H1 (cell line): ENCODE data around the gene TUBD1. TPM values are rescaled to one million over a fixed set of nuclear protein-coding genes. Genes with fewer than 3 reads are reported as not detected.
A peak's percentile ranks its signal among the peaks of the same experiment; 100 is the strongest.

Experiments used
- CTCF ChIA-PET: fragments of 300-600 bp; sonication (Branson Sonifier 250); formaldehyde crosslinking; loops from one replicate; lab custom pipeline; 2021; ENCODE audit not compliant: partially characterized antibody; lab: Charles Lee
- POLR2A ChIA-PET: fragments of 300-600 bp; sonication (Branson Sonifier 250); formaldehyde crosslinking; loops from one replicate; lab custom pipeline; 2021; ENCODE audit warnings: inconsistent platforms; ENCODE audit not compliant: partially characterized antibody; lab: Charles Lee
- DNase-seq, 2 experiments: peaks; one replicate each; pipeline versions ENCODE4 v3.0.0 to v3.0.0-alpha.2; 2010 to 2022; ENCODE audit warnings: low spot score in 2 of 2, low read depth in 1 of 2, mixed read lengths in 1 of 2
- FAIRE-seq: peaks from 2 replicates; lab custom pipeline; 2011; peaks lifted over from hg19 to GRCh38; lab: Jason Lieb, UNC
- H2AFZ ChIP-seq: 2 replicates; pipeline ENCODE4 v1.8.1; 2012; ENCODE audit warnings: low read length, inconsistent platforms
- H2AK5ac ChIP-seq: 2 replicates; pipeline ENCODE4 v1.6.1; 2013; ENCODE audit warnings: low read depth, low read length
- H2BK120ac ChIP-seq: replicated peaks from 2 replicates; pipeline ENCODE3; 2013; ENCODE audit warnings: low read depth, low read length, inconsistent platforms
- H2BK12ac ChIP-seq: 2 replicates; pipeline ENCODE4 v1.6.1; 2013; ENCODE audit warnings: low read depth, low read length
- H2BK15ac ChIP-seq: 2 replicates; pipeline ENCODE4 v1.6.1; 2013; ENCODE audit warnings: low read length
- H2BK20ac ChIP-seq: 2 replicates; pipeline ENCODE4 v1.6.1; 2013; ENCODE audit warnings: low read length
- H2BK5ac ChIP-seq: 2 replicates; pipeline ENCODE4 v1.6.1; 2013; ENCODE audit warnings: low read depth, low read length
- H3K14ac ChIP-seq: 2 replicates; pipeline ENCODE4 v1.6.1; 2013; ENCODE audit warnings: inconsistent platforms; ENCODE audit not compliant: insufficient read length
- H3K18ac ChIP-seq: 2 replicates; pipeline ENCODE4 v1.6.1; 2013; ENCODE audit warnings: low read length; ENCODE audit errors: extremely low read depth
- H3K23ac ChIP-seq: 2 replicates; pipeline ENCODE4 v1.6.1; 2013; ENCODE audit warnings: inconsistent platforms; ENCODE audit not compliant: insufficient read length
- H3K23me2 ChIP-seq: 2 replicates; pipeline ENCODE4 v1.6.1; 2013; ENCODE audit warnings: low read depth, low read length
- H3K27ac ChIP-seq: 2 replicates; pipeline ENCODE4 v1.6.1; 2011; ENCODE audit warnings: low read depth, low read length, inconsistent platforms
- H3K27me3 ChIP-seq, 4 experiments: replicated peaks in 1 of 4; 1 replicate in 1 of 4; 2 replicates in 3 of 4; pipeline versions ENCODE4 v1.6.1 to v1.8.1; 2011 to 2013; ENCODE audit warnings: low read length in 3 of 4, mild to moderate bottlenecking in 3 of 4, inconsistent platforms in 2 of 4, mixed read lengths in 2 of 4, moderate library complexity in 1 of 4; ENCODE audit not compliant: control insufficient read depth in 3 of 4, insufficient read depth in 3 of 4; ENCODE audit errors: extremely low read depth in 1 of 4
- H3K36me3 ChIP-seq, 4 experiments: 2 replicates each; pipeline versions ENCODE4 v1.6.1 to v1.8.1; 2011 to 2013; ENCODE audit warnings: mild to moderate bottlenecking in 4 of 4, low read length in 3 of 4, moderate library complexity in 2 of 4, control low read depth in 1 of 4, inconsistent platforms in 1 of 4; ENCODE audit not compliant: insufficient read depth in 4 of 4, control insufficient read depth in 2 of 4
- H3K4ac ChIP-seq: replicated peaks from 2 replicates; pipeline ENCODE3; 2013; ENCODE audit warnings: low read length, low read depth, mixed read lengths, inconsistent platforms; ENCODE audit not compliant: insufficient read length
- H3K4me1 ChIP-seq, 4 experiments: replicated peaks in 1 of 4; 1 replicate in 1 of 4; 2 replicates in 3 of 4; pipeline versions ENCODE4 v1.6.1 to v1.8.1; 2011 to 2013; ENCODE audit warnings: low read length in 3 of 4, inconsistent platforms in 2 of 4, mixed read lengths in 1 of 4; ENCODE audit not compliant: insufficient read depth in 4 of 4, control insufficient read depth in 3 of 4
- H3K4me2 ChIP-seq, 2 experiments: 2 replicates each; pipeline versions ENCODE4 v1.6.1 to v1.8.1; 2011 to 2013; ENCODE audit warnings: low read depth in 2 of 2, low read length in 2 of 2, control low read depth in 1 of 2, inconsistent platforms in 1 of 2, mild to moderate bottlenecking in 1 of 2; ENCODE audit not compliant: insufficient read depth in 1 of 2
- H3K4me3 ChIP-seq, 4 experiments: fragments of 200-600, 300-600 bp in 1 of 4; sonication (generic), shearing (Covaris generic), sonication (Bioruptor Twin) in 1 of 4; 2 replicates each; pipeline versions ENCODE4 v1.5.1 to v1.8.1; 2011 to 2016; ENCODE audit warnings: low read length in 4 of 4, low read depth in 3 of 4, control low read depth in 2 of 4, inconsistent platforms in 2 of 4, mild to moderate bottlenecking in 2 of 4, mixed read lengths in 1 of 4, moderate library complexity in 1 of 4; ENCODE audit not compliant: insufficient read depth in 2 of 4; ENCODE audit errors: extremely low read depth in 1 of 4
- H3K56ac ChIP-seq: replicated peaks from 2 replicates; pipeline ENCODE3; 2013; ENCODE audit warnings: low read depth, mild to moderate bottlenecking, mixed read lengths, low read length, inconsistent platforms; ENCODE audit not compliant: insufficient read length
- H3K79me1 ChIP-seq: 2 replicates; pipeline ENCODE4 v1.6.1; 2013; ENCODE audit warnings: low read depth, low read length, control low read depth
- H3K79me2 ChIP-seq, 2 experiments: 2 replicates each; pipeline versions ENCODE4 v1.6.1 to v1.8.1; 2012 to 2013; ENCODE audit warnings: low read length in 2 of 2, mild to moderate bottlenecking in 2 of 2, inconsistent platforms in 1 of 2; ENCODE audit not compliant: insufficient read depth in 2 of 2, control insufficient read depth in 1 of 2
- H3K9ac ChIP-seq, 4 experiments: replicated peaks in 1 of 4; 1 replicate in 1 of 4; 2 replicates in 3 of 4; pipeline versions ENCODE4 v1.6.1 to v1.8.1; 2011 to 2013; ENCODE audit warnings: low read depth in 3 of 4, low read length in 3 of 4, control low read depth in 2 of 4, mild to moderate bottlenecking in 2 of 4, moderate library complexity in 2 of 4, inconsistent platforms in 1 of 4; ENCODE audit errors: extremely low read depth in 1 of 4
- H3K9me3 ChIP-seq, 2 experiments: 2 replicates each; pipeline versions ENCODE4 v1.6.1 to v1.8.1; 2012 to 2013; ENCODE audit warnings: mild to moderate bottlenecking in 2 of 2, moderate library complexity in 2 of 2, control low read depth in 1 of 2, inconsistent platforms in 1 of 2, low read depth in 1 of 2, low read length in 1 of 2, mixed read lengths in 1 of 2; ENCODE audit not compliant: insufficient read depth in 2 of 2
- H4K20me1 ChIP-seq, 2 experiments: replicated peaks in 1 of 2; 2 replicates each; pipeline versions ENCODE3 to v1.8.1; 2011 to 2013; ENCODE audit warnings: inconsistent platforms in 2 of 2, low read length in 2 of 2, mild to moderate bottlenecking in 1 of 2; ENCODE audit not compliant: insufficient read depth in 2 of 2, control insufficient read depth in 1 of 2
- H4K5ac ChIP-seq: 2 replicates; pipeline ENCODE4 v1.6.1; 2013; ENCODE audit warnings: low read length, low read depth, mixed read lengths, inconsistent platforms; ENCODE audit not compliant: insufficient read length
- H4K8ac ChIP-seq: 2 replicates; pipeline ENCODE4 v1.8.0; 2013; ENCODE audit warnings: mild to moderate bottlenecking, moderate library complexity, low read length, inconsistent platforms; ENCODE audit not compliant: insufficient read depth; ENCODE audit errors: extremely low read depth
- H4K91ac ChIP-seq: replicated peaks from 2 replicates; pipeline ENCODE3; 2013; ENCODE audit warnings: low read length, mixed read lengths, inconsistent platforms; ENCODE audit not compliant: insufficient read length
- ATF3 ChIP-seq: IDR thresholded peaks from 2 replicates; pipeline ENCODE4 v1.6.1; 2011; ENCODE audit warnings: low read depth, mild to moderate bottlenecking, low read length; ENCODE audit not compliant: insufficient read depth
- BRCA1 ChIP-seq: IDR thresholded peaks from 2 replicates; pipeline ENCODE4 v1.6.1; 2012; ENCODE audit warnings: low read depth, low read length, improper control_type of control experiment
- CHD1 ChIP-seq: IDR thresholded peaks from 2 replicates; pipeline ENCODE4 v1.6.1; 2012; ENCODE audit warnings: low read depth, low read length, improper control_type of control experiment
- CHD2 ChIP-seq: IDR thresholded peaks from 2 replicates; pipeline ENCODE4 v1.6.1; 2012; ENCODE audit warnings: low read length, improper control_type of control experiment
- GTF2F1 ChIP-seq: IDR thresholded peaks from 2 replicates; pipeline ENCODE4 v1.6.1; 2012; ENCODE audit warnings: low read depth, low read length, improper control_type of control experiment, borderline replicate concordance
- PHF8 ChIP-seq: fragments of 200-600 bp; sonication (generic); conservative IDR thresholded peaks from 2 replicates; pipeline ENCODE4 v1.7.1; 2012; ENCODE audit warnings: low read depth, mild to moderate bottlenecking, inconsistent platforms, low read length, moderate library complexity
- RFX5 ChIP-seq: IDR thresholded peaks from 2 replicates; pipeline ENCODE4 v1.6.1; 2011; ENCODE audit warnings: low read depth, low read length, improper control_type of control experiment, borderline replicate concordance
- RNF2 ChIP-seq: fragments of 200-900, 300-1000 bp; sonication (generic); IDR thresholded peaks from 2 replicates; pipeline ENCODE4 v1.7.1; 2016; ENCODE audit warnings: borderline replicate concordance, low read depth, mild to moderate bottlenecking, antibody characterized with exemption, low read length; ENCODE audit not compliant: poor library complexity, severe bottlenecking; ENCODE audit errors: missing control alignments
- SIX5 ChIP-seq: IDR thresholded peaks from 2 replicates; pipeline ENCODE4 v1.6.1; 2011; ENCODE audit warnings: mild to moderate bottlenecking, low read depth, low read length
- TBP ChIP-seq: IDR thresholded peaks from 2 replicates; pipeline ENCODE4 v1.6.1; 2011; ENCODE audit warnings: low read depth, low read length, improper control_type of control experiment
- ZNF274 ChIP-seq: IDR thresholded peaks from 2 replicates; pipeline ENCODE4 v1.7.0; 2012; ENCODE audit warnings: low read length, borderline replicate concordance; ENCODE audit errors: extremely low read depth
- whole genome bisulfite sequencing, 2 experiments: shearing (Covaris generic) in 1 of 2; methylation state at CpG; one replicate each; pipeline versions ENCODE4 v1.1.6 to v1.1.7; 2013 to 2015; ENCODE audit warnings: low lambda C conversion rate in 2 of 2, mixed read lengths in 2 of 2, inconsistent platforms in 1 of 2, low coverage in 1 of 2, missing lambda C conversion rate in 1 of 2; ENCODE audit not compliant: insufficient replicate concordance in 2 of 2, insufficient coverage in 1 of 2, insufficient read length in 1 of 2; ENCODE audit errors: extremely low coverage in 1 of 2, missing lambda C conversion rate in 1 of 2; 5-methylcytosine and 5-hydroxymethylcytosine counted together
- polyA plus RNA-seq, 7 experiments: library from polyadenylated mRNA; depleted of rRNA in 3 of 7; stranded (reverse) in 5 of 7; unstranded in 2 of 7; fragments of >200 nt in 5 of 7; fragments of 200-250 nt in 2 of 7; gene quantifications; 1 replicate in 5 of 7; 2 replicates in 1 of 7; 4 replicates in 1 of 7; pipeline versions ENCODE4 v1.2.1 to v1.2.3, GENCODE V29; 2011 to 2013; ENCODE audit warnings: missing spikeins in 2 of 7, mixed read lengths in 2 of 7
- total RNA-seq: library from RNA; stranded (reverse); fragmentation: NEBNext Ultra II Directional; extraction: Animal tissue kit (Norgen Biotek cat#: 25700); gene quantifications from 2 replicates; pipeline ENCODE4 v1.2.1, GENCODE V29; 2021

TUBD1 gene
- total and polyA plus RNA-seq, 2 of the 8 experiments (the other 6 are each of a cell fraction or from before 2014, with no cell fraction given), result 9.1 to 17.5 TPM

DNA sequence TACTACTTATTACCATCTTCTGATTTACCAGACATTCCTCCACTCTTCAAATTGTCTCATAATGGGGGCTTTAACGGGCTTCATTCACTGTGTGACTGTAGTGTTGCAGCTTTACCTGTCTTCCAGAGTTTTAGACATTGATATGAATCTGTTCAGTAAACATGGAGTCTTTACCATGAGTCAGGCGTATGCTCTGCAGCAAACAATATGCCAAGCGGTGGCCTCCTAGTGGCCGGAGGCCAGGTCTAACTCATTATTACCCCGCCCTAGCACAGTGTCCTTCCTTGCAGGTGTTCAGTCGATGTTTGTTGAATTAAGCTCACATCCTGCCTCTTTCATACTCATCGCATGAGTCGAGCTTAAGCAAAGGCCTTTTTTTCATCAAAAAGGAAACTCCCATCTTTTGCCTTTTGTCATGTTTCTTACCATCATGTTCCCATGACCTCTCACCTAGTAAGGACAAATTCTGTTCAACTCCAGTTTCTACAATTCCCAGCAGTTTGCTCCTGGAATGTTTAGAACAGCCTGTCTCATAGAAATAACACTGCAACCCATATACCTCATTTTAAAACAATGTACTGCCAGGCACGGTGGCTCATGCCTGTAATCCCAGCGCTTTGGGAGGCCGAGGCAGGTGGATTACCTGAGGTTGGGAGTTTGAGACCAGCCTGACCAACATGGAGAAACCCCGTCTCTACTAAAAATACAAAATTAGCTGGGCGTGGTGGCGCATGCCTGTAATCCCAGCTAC is 39.4 kb downstream of the TUBD1 start:
- Histone ChIP-seq H3K23me2 (no peaks in the 10 kb centered on the region), H4K5ac (no peak overlapping the region), H4K8ac (no peak overlapping the region), H4K20me1 (no peaks in the 10 kb centered on the region), H3K4me3 (no peak overlapping the region), H3K56ac (no peak overlapping the region), H3K36me3 (no peaks in the 10 kb centered on the region), H3K9me3 (no peaks in the 10 kb centered on the region), H3K79me1 (no peaks in the 10 kb centered on the region), H2BK5ac (peak overlapping the region; percentile 35; the same call in 1 of the 2 replicates), H2AFZ (0 out of 2 replicates have a peak overlapping the region, but pooled peaks have one; percentile 64), H2BK20ac (no peak overlapping the region), H4K91ac (no peak overlapping the region), H3K79me2 (no peaks in the 10 kb centered on the region), H2BK15ac (no peak overlapping the region), H2AK5ac (no peak overlapping the region), H3K4me1 (peaks cover 0 to 7% (median 3%) of the 10 kb centered on the region in 4 experiments; a peak in 4 of 7 replicates), H3K4me2 (no peak overlapping the region), H2BK120ac (no peak overlapping the region), H3K18ac (no peak overlapping the region), H3K9ac (no peak overlapping the region), H3K27ac (peak overlapping the region; percentile 0; the same call in 1 of the 2 replicates), H2BK12ac (no peak overlapping the region; the same call in 1 of the 2 replicates), H3K14ac (no peak overlapping the region), H3K4ac (no peak overlapping the region), H3K23ac (no peak overlapping the region), H3K27me3 (no peaks in the 10 kb centered on the region)
- FAIRE-seq (no peak), DNase-seq (no peak)
- ChIA-PET POLR2A (interaction anchor here (0.6 to 1.3 kb wide), 2 partner anchors 23 to 38 kb away, joined by 3 read pairs; no protein-coding TSS in a partner anchor), CTCF (interaction anchor here (0.8 to 2.0 kb wide), 14 partner anchors 10 to 108 kb away, joined by 3 to 10 read pairs (median 3); no protein-coding TSS in a partner anchor)
- whole genome bisulfite sequencing, 2 experiments, result 79% methylated on average over 14 of the region's 14 CpGs; no CpG with 5 or more reads in 1 of the 2 experiments
- no peak for TF ChIP-seq CHD1
- no peak for TF ChIP-seq SIX5
- no peak for TF ChIP-seq CHD2
- TF ChIP-seq RFX5, result no peak
- no peak for TF ChIP-seq GTF2F1
- no peak for TF ChIP-seq RNF2
- TF ChIP-seq TBP, result no peak
- TF ChIP-seq ATF3, result no peak
- no peak for TF ChIP-seq PHF8
- TF ChIP-seq BRCA1, result no peak
- no peak for TF ChIP-seq ZNF274
